ENCODE data around the gene BECN2.
"Not testable (repeated sequence)": the region's sequence is repeated elsewhere in the genome, so short reads cannot be mapped to it uniquely, and the experiment has no call there.

Gene BECN2

DNA sequence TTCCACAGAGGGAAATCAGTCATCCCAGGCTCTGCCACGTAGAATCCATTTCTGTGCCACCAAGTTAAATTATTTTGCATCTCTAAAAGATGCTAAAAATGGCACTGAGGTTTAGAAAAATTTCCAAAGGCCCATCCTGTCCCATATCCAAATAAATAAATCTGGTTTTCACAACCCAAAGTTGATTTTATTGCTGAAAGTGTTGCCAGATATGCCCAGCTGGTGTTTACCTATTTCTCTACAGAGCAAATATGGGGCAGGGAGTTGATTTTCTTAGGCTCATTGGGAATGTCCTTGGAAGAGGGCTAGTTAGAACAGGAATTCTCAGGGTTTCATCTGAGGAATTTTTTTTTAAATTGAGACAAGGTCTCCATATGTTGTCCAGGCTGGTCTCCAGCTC, 22.4 kb downstream of the BECN2 start:
- no peak for DNase-seq

DNA sequence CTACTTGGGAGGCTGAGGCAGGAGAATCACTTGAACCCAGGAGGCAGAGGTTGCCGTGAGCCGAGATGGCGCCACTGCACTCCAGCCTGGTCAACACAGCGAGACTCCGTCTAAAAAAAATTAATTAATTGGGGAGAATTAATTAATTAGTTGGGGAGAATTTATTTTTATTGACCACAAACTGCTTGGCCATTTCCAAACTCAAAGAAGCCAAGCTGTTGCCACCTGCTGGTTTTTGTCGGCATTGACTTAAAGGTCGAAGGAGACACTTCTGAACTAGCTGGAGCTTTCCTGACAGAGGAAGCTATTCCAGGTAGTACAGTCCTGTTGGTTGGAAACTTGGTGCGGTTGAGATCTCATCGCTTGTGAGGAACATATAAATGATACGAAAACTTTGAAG, 28.2 kb downstream of the BECN2 start:
- DNase-seq = peak in 1 of 5 experiments; percentile 10

DNA sequence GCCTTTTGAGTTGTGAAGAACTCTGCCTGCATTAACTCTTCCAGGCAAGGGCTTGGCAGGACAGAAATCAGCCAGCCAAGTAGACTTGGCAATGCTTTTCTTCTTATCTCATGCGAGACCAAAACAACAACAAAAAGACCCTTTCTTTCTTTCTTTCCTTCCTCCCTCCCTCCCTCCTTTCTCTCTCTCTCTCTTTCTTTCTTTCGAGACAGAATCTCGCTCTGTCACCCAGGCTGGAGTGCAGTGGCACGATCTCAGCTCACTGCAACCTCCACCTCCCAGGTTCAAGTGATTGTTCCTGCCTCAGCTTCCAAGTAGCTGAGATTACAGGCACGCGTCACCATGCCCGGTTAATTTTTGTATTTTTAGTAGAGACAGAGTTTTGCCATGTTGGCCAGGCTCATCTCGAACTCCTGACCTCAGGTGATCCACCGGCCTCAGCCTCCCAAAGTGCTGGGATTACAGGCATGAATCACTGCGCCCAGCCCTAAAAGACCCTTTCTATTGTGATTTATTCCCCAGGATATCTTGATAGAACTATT, 30.9 kb downstream of the BECN2 start:
- DNase-seq = not testable (repeated sequence)

DNA sequence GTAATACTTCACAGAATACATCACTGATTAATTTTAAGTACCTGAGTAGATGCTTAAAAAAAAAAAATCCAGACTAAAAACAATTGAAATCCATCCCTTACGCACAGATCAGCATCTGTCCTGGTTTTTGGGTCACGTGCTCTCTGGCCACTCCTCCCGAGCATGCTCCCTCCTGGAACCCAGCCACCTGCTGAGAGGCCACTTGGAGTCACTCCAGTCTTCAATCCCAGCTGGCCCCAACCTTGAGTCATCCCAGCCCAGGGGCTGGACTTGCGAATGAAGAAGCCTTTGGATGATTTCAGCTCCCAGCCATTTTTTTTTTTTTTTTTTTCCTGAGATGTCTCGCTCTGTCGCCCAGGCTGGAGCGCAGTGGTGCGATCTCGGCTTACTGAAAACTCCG, 32.5 kb downstream of the BECN2 start:
- DNase-seq = no peak

DNA sequence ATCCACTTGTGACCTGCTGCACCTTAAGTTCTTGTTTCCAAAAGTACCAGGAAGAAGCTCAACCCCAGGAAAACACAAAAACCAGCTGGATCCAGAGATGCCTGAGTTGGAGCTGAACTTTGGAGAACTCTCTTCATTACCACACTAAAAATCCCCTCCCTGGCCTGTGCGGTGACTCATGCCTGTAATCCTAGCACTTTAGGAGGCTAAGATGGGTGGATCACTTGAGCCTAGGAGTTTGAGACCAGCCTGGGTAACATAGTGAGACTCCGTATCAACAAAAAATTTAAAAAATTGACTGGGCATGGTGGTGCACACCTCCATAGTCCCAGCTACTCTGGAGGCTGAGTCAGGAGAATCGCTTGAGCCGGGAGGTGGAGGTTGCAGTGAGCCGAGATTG, 35.2 kb downstream of the BECN2 start:
- no peak for DNase-seq

DNA sequence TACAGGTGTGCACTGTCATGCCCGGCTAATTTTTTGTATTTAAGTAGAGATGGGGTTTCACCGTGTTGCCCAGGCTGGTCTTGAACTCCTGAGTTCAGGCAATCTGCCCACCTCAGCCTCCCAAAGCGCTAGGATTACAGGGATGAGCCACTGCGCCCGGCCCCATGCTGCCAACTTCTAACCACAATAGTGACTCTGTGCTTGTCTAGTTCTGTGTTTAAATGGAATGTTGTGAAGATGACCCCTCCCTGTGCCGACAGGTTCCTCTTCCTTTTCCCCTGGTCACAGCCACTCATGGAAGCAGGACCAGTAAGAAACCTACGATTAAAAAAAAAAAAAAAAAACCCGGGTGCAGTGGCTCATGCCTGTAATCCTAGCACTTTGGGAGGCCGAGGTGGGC, 36.6 kb downstream of the BECN2 start:
- no peak for DNase-seq

DNA sequence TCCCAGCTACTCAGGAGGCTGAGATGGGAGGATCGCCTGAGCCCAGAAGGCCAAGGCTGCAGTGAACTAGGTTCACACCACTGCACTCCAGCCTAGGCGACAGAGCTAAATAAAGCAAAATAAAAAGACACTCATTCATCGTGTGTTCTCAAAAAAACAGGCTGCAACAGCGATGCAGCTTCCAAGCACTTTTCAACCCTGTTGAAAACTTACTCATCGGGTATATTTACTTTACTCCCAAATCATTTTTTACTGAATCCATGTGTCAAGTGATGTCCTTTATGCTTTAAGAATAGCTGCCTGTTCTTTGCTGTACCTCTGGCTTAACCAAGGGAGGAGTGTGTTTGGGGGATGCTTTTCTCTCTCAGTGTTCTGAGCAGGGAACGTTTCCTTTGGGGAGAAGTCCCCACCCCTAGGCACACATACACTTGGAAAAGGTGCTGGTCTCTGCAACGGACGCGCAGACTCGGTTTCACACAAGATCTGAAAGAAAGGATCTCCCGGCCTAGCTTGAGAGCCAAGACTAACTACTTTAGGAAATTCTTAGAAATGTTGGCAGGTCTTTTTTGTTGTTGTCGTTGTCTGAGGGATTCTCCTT, 39.9 kb downstream of the BECN2 start:
- no peak for DNase-seq

DNA sequence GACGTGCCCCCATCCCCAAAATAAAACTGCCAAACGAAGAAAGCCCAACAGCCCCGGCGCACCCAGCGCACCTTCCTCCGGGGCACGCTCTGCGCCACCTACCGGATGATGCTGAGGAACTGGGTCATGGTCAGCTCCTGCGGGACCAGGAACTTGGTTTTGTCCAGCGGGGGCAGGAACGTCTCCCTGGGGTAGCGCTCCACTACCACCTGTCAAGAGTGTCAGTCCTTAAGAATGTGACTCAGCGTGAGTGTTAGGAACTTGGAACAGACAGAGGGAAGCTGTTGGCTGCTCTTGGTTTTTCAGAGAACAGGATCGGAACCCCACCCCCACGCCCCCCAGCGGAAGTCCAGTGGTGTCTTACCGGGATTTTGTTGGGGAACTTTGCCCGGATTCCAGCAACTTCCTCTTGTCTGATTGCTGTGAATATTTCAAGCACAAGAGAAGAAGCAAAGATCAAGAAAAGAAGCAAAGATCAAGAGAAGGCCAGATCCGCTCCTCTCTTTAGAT, 40.9 kb downstream of the BECN2 start:
- peak; percentile 3 to 40 (median 14) for DNase-seq

DNA sequence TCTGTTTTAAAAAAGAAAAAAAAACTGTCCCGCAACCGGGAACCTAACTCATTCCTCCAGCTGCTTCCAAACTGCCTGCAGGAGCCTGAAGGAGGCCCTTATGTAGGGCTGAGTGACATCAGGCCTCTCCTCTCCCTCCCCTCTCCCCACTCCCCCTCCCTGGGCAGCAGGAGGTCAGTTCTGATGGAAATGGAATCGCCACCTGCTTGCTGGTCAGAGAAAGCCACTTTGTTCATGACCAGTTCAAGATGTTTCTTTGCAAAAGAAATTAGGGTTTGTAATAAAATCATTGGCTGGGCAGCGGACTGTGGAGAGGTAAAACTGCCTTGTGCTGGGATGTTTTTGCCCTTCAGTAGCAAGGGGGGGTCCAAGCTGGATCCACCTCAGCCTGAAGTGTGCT, 41.5 kb downstream of the BECN2 start, which contains the start of gene MAP1LC3C:
Gene MAP1LC3C (minus strand): TSS at position 73 of the 400 bp plus-strand sequence. CDS start 90 bp downstream, outside the sequence.
- no peak for DNase-seq

DNA sequence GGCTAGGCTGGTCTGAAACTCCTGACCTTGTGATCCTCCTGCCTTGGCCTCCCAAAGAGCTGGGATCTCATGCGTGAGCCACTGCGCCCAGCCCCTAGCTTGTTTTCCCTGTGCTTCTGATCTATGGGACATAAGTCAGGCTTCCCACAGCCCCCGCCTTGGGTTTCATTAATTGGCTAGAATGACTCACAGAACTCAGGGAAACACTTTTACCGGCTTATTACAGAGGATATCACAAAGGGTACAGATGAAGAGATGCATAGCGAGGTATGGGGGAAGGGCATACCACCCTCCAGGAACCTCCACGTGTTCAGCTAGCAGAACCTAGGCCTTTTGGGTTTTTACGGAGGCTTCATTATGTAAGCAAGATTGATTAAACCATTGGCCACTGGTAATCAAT, 42.9 kb downstream of the BECN2 start:
- no peak for DNase-seq

DNA sequence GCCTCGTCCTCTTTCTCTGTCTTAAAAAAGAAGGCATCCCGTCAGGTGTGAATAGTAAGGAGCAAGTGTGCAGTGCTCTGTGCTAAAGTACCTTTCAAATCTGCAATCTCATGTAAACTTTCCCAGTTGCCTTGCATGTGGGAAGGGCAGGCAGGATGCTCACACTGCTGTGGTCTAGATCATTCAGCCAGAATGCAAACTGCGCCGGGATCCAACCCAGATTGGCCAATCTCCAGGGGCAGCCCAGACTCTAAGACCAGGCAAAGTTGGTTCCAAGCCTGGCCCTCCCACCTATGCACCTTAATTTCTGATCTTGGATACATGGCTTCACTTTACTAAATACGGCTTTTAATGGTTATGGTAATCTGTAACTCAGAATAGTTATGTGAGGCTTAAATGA, 44.5 kb downstream of the BECN2 start:
- no peak for DNase-seq

DNA sequence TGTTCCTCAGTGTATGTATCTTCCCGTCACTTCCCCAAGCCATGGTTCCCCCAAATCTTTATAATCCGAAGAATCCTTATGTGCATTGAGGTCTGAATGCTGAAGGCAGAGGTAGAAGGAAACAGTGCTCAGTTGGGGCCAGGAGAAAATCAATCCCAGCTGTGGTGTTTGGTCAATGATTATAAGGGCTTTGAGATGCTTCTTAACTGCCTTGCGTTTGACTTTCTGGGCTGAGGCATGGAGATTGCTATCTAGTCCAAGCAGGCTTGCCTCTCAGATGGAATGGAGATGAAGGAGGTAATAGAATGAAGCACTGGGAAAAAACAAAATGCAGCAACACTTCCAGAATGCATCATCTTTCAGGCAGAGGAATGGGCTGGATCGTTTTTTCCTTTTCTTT, 44.9 kb downstream of the BECN2 start:
- DNase-seq = no peak

DNA sequence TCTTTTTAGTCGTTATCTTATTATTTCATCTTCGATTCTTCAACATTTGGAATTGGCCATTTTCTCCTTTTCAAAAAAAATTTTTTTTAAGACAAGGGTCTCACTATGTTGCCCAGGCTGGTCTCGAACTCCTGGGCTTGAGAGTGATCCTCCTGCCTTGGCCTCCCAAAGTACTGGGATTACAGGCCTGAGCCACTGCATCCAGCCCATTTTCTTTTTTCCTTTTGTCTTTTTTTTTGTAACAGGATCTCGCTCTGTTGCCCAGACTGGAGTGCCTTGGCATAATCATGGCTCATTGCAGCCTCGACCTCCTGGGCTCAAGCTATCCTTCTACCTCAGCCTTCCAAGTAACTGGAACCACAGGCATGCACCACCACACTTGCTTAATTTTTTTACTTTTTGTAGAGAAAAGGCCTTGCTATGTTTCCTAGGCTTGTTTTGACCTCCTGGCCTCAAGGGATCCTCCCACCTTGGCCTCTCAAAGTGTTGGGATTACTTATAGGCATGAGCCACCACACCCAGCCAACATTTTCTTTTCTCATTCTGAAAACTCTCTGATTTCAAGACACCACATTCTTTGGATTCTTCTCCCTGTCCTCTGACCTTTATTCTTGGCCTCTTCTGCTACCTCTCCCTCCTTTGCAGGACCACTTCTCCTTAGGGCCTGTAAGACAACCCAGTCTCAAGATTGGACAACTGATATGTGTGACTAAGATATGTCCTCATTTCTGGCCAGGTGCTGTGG, 47.4 kb downstream of the BECN2 start:
- DNase-seq = no peak

DNA sequence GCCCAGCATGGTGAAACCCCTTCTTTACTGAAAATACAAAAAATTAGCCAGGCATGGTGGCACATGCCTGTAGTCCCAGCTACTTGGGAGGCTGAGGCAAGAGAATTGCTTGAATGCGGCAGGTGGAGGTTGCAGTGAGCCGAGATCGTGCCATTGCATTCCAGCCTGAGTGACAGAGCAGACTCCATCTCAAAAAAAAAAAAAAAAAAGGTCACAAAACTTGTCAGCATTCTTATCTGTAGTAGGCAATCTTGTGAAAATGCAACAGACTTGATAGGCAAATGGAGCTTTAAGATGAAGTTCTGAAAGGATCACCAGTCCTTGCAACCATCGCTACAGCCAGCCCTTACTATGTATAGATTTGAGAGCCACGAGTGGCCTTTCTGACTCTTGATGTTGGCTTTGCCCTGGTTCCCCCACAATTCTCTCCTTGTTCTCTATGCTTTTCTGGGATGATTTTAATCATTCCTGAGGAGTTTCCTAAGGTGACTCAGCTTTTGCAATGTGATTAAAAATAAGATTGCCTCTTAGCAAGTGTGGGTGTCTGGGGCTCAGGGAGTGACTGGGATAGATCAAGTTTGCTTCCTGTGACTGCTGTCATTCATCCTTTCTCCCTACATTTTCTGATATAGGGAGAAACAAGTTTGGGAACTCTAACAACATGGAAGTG, 48.4 kb downstream of the BECN2 start:
- DNase-seq = no peak

DNA sequence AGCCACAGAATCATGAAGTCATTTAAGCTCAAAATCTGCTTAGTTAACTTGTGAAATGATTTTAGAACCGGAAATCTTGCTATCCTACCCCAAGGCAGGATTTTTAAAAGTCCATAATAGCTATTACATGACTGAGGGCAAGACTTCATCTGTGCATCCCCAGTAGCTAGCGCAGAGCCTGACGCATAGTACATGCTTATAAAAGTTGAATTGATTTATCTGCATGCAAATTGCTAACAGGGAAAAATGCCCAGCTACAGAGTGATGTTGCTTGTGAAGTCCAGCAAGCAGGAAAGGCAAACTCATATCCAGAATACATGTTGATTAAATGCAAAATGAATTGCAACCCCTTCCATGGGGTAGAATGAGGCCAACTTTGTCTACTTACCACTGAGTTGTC, 49.4 kb downstream of the BECN2 start:
- DNase-seq = no peak

Measured in T-helper 2 cell (primary cell).